Measurements from ENCODE around the gene CHST3. TPM values are rescaled to one million over a fixed set of nuclear protein-coding genes. Genes with fewer than 3 reads are reported as not detected.

The CHST3 gene
- total and polyA plus RNA-seq, 8 donors, result 3.1 to 10.8 (median 3.6) TPM

GRCh38 chr10:72007246-72007892, 43.2 kb downstream of the CHST3 start:
- DNase-seq (no peak), ATAC-seq (no peak), FAIRE-seq (no peak)
- 86 to 89% methylated on average over 53 to 59 of the region's 59 CpGs for WGBS, 2 donors
- no peaks in the 10 kb centered on the region for H3K4me1 ChIP-seq
- no peak overlapping the region for H3K4me3 ChIP-seq
- H3K27ac ChIP-seq, result no peak overlapping the region
- H3K9me3 ChIP-seq, result no peaks in the 10 kb centered on the region
- peaks cover 0 to 7% (median 4%) of the 10 kb centered on the region in 3 donors for H3K36me3 ChIP-seq
- TF ChIP-seq CTCF (IDR thresholded peaks at IDR 0.05), result no peak
- intact Hi-C loops (cut with DNase I), result no loop called here
- H3K27me3 ChIP-seq, result no peaks in the 10 kb centered on the region

GRCh38 chr10:72008096-72008981, 44.1 kb downstream of the CHST3 start:
- Histone ChIP-seq H3K36me3 (peaks cover 0 to 7% (median 4%) of the 10 kb centered on the region in 3 donors), H3K27me3 (no peaks in the 10 kb centered on the region), H3K4me3 (no peak overlapping the region), H3K27ac (no peak overlapping the region), H3K9me3 (no peaks in the 10 kb centered on the region), H3K4me1 (no peaks in the 10 kb centered on the region)
- no peak for TF ChIP-seq CTCF (IDR thresholded peaks at IDR 0.05)
- FAIRE-seq, result no peak
- WGBS, 2 donors, result 82 to 86% methylated on average over 58 of the region's 58 CpGs
- intact Hi-C loops (cut with DNase I), result no loop called here
- no peak for DNase-seq
- no peak for ATAC-seq

GRCh38 chr10:72009051-72009424, 44.8 kb downstream of the CHST3 start:
- FAIRE-seq (no peak), ATAC-seq (peak in 1 of 4 donors; percentile 13), DNase-seq (no peak)
- Histone ChIP-seq H3K36me3 (peaks cover 0 to 7% (median 4%) of the 10 kb centered on the region in 3 donors), H3K4me3 (no peak overlapping the region), H3K27ac (peak overlapping the region in 1 of 4 donors; percentile 44), H3K4me1 (no peaks in the 10 kb centered on the region), H3K9me3 (no peaks in the 10 kb centered on the region), H3K27me3 (no peaks in the 10 kb centered on the region)
- intact Hi-C loops (cut with DNase I), result no loop called here
- WGBS, 2 donors, result 77% methylated on average over 9 of the region's 9 CpGs
- TF ChIP-seq CTCF (IDR thresholded peaks at IDR 0.05), result no peak

- no peak overlapping the region for H3K4me3 ChIP-seq
- DNase-seq, result peak in 4 of 6 donors; percentile 37 to 45 (median 41)
- no peaks in the 10 kb centered on the region for H3K9me3 ChIP-seq
- intact Hi-C loops (cut with DNase I), result no loop called here
- FAIRE-seq, result peak; percentile 41
- peak overlapping the region in 2 of 4 donors; percentile 41 to 44 for H3K27ac ChIP-seq
- TF ChIP-seq CTCF (IDR thresholded peaks at IDR 0.05), result no peak
- 59 to 64% methylated on average over 12 of the region's 12 CpGs for WGBS, 2 donors
- H3K27me3 ChIP-seq, result no peaks in the 10 kb centered on the region
- peak; percentile 38 to 75 (median 65) for ATAC-seq
- H3K36me3 ChIP-seq, result peaks cover 0 to 7% (median 4%) of the 10 kb centered on the region in 3 donors
- H3K4me1 ChIP-seq, result no peaks in the 10 kb centered on the region
These were observed 45.4 kb downstream of the CHST3 start for GRCh38 chr10:72009425-72010081.

Measured in pancreas (tissue), 10 donors.